Globus pallidus (tissue), 1 donor: ENCODE measurements around the gene MAPK11.

Experiments
- DNase-seq: peaks from one replicate; pipeline ENCODE4 v3.0.0-alpha.2; 2015; ENCODE audit warnings: low spot score

Gene MAPK11

DNA sequence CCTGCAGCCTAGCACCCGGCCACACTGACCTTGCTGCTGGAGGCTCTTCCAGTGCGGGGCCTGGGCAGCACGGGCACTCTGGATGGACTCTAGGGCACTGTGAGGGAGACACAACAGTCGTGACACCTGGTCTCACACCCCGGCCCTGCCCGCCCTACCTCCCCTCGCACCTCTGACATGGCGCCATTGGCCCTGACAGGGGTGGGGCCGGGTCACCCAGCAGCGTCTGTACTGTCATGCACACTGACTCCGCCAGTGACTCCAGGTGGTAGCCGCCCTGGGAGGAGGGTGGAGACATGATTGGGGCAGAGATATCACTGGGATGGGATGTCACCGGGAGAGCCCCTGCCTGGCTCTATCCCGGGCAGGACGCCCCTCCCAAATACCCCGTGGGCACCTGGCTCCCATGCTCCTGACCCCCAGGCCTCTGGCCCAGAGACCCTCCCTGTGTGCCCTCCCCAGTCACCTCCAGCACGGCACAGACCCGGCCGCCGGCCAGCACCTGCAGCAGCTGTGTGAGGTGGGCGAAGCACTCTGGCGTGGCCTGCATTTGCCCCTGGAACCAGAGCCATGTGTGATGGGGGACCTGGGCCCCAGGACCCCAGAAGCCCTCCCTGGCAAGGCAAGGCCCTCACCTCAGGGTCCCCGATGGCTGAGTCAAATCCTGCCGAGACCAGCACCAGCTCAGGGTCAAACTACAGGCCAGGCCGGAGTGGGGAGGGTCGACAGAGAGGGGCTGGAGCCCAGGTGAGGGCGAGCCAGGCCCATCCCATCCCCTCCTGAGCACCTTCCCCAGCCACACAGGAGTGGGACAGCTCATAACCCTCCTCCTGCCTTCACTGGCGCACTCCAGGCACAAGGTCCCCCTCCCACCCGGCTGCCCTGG lies 21.7 kb downstream of the MAPK11 start:
- no peak for DNase-seq

GRCh38 chr22:50247748-50248147 lies 22.4 kb downstream of the MAPK11 start:
- no peak for DNase-seq

GRCh38 chr22:50246242-50247175 lies 23.7 kb downstream of the MAPK11 start:
- DNase-seq, result no peak

DNA sequence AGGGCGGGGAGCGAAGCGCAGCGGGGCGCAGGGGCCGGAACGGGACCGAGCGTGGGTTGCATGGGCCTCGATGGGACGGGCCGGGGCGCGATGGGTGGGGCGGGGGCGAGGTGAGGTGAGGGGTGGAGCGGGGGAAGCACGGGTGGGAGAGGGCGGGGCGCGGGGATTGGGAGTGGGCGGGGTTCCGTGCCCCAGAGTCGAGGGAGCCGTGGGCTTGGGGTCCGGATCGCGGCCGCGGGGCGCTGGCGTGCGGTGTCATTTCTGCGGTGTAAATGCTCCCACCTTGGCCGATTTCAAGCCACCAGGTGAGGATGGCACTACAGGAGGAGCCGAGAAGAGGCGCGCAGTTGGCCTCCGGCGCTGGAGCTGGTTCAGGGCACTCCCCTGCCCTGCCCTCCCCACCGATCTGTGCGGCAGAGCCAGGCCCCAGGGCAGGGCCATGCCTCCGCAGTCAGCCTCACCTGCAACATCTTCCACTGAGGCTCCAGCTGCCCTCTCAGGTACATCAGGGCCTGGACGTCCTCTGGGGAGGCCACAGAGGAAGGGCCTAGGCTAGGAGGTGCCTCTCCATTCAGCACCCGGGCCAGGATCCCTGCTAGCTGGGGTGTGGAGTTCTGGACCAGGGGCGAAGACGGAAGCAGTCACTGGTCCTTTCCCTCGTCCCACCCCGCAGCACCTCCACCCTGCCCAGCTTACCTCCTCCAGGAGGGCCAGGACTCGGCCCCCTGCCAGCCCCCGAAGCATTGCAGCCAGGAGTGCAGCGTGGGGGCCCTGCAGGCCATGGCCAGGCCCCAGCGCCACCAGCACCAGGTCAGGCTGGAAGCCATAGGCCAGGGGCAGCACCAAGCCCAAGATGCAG lies 24.7 kb downstream of the MAPK11 start:
- no peak for DNase-seq

DNA sequence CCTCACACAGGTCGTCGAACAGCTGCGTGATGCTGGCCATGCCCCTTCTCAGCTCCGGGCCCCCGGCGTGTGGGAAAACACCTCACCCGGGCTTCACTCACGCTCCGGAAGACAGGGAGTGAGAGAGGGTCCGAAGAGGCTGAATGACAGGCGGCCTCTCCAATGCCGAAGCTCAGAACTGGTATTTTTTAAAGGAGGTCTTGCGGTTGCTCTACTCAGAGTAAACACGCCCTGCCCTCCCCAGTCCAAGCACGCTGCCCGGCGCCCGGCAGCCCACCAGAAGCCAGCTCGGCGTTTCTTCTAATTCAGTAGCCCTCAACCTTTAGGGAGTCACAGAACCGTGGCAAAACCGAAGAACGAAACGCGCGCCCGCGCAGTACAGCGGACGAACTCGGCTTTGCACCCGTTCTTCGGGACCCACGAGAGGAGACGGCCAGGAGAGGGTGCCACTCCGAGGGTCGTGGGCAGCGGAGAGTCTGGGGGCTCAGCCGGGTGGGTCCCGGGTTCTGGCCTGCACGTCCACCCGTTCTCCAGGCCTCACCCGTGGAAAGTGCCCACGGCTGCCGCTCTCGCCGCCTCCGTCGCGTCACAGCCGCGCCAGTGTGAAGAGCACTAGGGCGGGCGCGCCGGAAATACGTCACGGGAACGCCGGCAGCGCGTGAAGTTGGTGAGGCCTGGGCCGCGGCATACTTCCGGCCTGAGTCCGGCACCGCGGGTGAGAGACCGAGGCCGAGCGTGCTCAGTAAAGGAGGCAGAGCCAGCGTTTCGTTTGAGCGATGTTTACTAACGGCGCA lies 25.6 kb downstream of the MAPK11 start, which contains the start of gene TUBGCP6:
TUBGCP6 (minus strand) TSS at position 604 of the 794 bp plus-strand sequence; CDS start at position 40, 564 bp downstream.
- DNase-seq, result peak; percentile 94

DNA sequence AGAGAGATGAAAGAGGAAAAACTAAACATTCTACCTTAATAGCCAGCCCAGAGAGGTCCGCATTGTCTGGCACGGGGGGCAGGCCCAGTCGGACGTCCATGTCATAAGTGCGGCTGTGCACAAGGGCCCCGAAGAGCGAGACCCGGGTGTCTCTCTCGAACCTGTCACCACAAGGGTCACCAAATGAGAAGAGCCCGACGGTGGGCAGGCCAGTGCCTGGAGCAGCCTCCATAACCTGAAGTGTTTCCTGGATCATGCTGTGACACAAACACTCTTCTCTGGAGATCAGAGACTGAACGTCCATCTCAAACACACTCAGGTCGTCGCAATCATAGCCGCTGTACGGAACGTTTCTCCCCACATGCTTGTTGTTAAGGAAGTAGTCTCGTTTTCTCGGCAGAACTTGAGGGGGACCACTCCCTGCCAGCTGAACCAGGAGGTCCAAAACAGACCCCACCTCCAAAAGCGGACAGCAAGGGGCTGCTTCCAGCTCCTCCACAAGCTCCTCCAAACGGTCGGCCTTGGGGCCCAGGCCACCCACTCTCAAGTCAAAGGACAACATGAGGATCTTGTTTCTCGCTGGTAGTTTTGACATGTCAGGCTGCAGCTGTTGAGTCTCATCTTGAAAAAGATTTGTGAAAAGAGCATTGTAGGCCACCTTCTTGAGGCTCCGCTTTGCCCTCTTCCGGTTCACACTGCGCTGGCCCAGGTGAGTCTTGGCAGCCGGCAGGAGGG lies 26.3 kb downstream of the MAPK11 start:
- no peak for DNase-seq

GRCh38 chr22:50242406-50242949 lies 27.7 kb downstream of the MAPK11 start:
- DNase-seq, result no peak

DNA sequence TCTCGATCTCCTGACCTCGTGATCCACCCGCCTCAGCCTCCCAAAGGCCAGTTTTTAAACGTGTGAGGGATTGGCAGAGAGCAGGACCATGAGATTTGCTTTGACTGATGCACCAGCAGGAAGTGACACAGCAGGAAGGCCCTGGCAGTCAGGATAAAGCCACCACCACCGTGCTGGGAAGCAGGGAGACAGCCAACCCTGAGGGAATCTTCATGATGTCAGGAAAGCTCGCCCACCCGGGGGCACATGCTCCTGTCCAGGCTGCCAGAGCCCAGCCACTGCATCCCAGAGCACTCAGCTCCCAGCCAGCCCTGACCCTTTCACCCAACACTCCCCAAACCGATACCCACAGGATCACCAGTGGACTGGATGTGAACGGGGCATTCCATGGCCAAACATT lies 31.4 kb downstream of the MAPK11 start:
- no peak for DNase-seq

GRCh38 chr22:50236731-50237409 lies 33.3 kb downstream of the MAPK11 start:
- DNase-seq, result no peak

DNA sequence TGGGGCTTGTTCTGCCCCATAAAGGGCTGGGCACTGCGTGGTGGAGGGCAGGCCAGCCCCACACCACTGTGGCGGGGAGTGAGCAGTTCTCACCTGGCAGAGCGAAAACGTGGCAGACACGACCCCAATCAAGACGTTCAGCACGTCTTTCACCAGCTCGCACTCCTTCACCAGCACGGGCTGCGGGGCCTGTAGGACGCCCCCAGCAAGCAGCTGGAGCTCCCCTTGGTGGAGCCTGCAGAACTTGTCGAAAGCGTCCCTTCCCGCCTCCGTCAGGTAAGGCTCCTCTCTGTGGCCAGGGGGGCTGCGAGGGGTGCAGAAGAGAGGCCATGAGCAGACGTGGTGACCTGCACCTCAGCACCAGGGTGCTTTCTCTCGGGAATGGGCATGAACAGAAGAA lies 37.0 kb downstream of the MAPK11 start:
- no peak for DNase-seq

DNA sequence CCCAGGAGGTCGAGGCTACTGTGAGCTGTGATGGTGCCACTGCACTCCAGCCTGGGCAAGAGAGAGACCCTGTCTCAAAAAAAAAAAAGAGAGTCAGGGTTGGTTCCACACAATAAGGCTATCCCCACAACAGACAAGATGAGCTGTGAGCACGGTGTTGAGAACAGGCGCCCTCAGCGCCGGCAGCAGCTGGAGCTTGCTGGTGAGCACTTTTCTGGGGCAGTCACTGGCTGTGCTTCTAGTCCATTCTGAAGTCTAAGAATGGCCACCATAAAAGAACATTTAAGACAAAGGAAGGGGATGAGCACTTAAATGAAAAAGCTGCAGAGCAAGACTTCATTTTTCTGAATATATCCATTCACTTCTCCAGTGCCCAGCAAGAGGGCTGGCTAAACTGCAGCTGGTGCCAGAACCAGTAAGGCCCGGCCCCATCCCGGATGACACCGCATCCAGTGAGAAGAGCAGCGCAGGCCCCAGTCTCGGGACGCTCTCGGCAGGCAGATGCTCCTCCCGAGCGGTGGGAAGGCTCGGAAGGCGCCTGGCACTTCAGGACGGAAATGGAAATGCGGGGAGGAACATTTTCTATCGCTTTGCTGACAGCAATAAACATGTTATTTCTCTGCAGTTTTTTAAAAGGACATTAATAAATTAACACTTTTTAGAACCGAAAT lies 37.6 kb downstream of the MAPK11 start:
- no peak for DNase-seq

GRCh38 chr22:50229370-50229769 lies 40.8 kb downstream of the MAPK11 start:
- no peak for DNase-seq

DNA sequence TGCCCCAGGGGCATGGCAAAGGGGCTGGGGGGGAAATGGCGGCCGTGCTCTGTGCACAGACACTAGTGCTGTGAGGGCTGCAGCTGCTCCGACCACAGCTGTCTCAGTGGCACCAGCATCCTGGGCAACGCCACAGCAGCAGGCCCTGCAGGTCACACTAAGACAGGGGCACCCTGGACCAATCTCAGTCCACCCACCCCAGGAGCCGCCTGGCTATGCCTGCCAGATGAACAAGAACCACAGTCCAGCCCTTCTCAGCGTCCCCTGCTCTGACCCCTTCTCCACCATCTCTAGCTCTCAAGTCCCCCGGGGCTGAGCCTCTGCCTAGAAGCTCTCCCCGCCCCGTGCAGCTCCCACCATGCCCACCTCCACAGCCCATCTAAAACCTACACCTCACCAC lies 41.8 kb downstream of the MAPK11 start:
- DNase-seq, result no peak

GRCh38 chr22:50227579-50228215 lies 42.5 kb downstream of the MAPK11 start:
- DNase-seq, result no peak

DNA sequence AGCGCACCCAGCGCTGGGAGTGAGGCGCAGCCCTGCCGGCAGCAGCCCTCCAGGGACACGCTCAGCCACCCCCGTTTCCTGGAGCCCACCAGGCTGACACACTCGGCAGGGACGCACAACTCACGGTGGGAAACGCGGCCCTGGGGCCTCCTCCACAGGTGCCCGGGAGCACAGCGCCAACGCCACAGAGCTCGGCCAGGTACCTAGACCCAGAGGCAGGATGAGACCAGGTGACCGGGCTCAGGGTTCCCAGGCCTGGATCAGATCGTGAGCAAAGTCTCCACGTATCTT lies 43.4 kb downstream of the MAPK11 start:
- DNase-seq, result no peak

GRCh38 chr22:50226063-50226874 lies 43.9 kb downstream of the MAPK11 start:
- no peak for DNase-seq

- no peak for DNase-seq
Observed at GRCh38 chr22:50225200-50225969, 44.8 kb downstream of the MAPK11 start.
